NT2/D1 (cell line): ENCODE results near the gene CDHR3.

Source experiments
- DNase-seq: peaks from one replicate; pipeline ENCODE4 v3.0.0-alpha.2; 2011; ENCODE audit warnings: low read depth, low spot score
- H3K27me3 ChIP-seq: 2 replicates; pipeline ENCODE4 v1.6.0; 2011; ENCODE audit warnings: mild to moderate bottlenecking; ENCODE audit not compliant: insufficient read length, insufficient read depth
- H3K36me3 ChIP-seq: 2 replicates; pipeline ENCODE4 v1.6.1; 2011; ENCODE audit warnings: mild to moderate bottlenecking, low read length, mixed read lengths; ENCODE audit not compliant: insufficient read depth, insufficient read length
- H3K4me1 ChIP-seq: 2 replicates; pipeline ENCODE4 v1.5.1; 2011; ENCODE audit not compliant: insufficient read depth, insufficient read length
- H3K4me3 ChIP-seq: 2 replicates; pipeline ENCODE4 v1.5.1; 2011; ENCODE audit warnings: low read depth; ENCODE audit not compliant: insufficient read length
- H3K9ac ChIP-seq: 2 replicates; pipeline ENCODE4 v1.6.0; 2011; ENCODE audit warnings: low read depth; ENCODE audit not compliant: insufficient read length
- H3K9me3 ChIP-seq: 2 replicates; pipeline ENCODE4 v1.5.1; 2011; ENCODE audit warnings: mild to moderate bottlenecking, low read length; ENCODE audit not compliant: insufficient read depth
- SUZ12 ChIP-seq: IDR thresholded peaks from 2 replicates; pipeline ENCODE4 v1.6.1; 2011; ENCODE audit not compliant: insufficient read length, insufficient read depth; ENCODE audit errors: extremely low read depth
- YY1 ChIP-seq: IDR thresholded peaks from 2 replicates; pipeline ENCODE4 v1.6.1; 2011; ENCODE audit not compliant: insufficient read length, insufficient read depth
- ZNF274 ChIP-seq: IDR thresholded peaks from 2 replicates; pipeline ENCODE4 v1.6.1; 2011; ENCODE audit warnings: mild to moderate bottlenecking, low read depth, low read length

CDHR3 gene

GRCh38 chr7:106038289-106038688 is 75.2 kb downstream of the CDHR3 start:
- H3K27me3 ChIP-seq: no peaks in the 10 kb centered on the region
- H3K9ac ChIP-seq: no peak overlapping the region
- DNase-seq: no peak
- TF ChIP-seq SUZ12: no peak
- no peak for TF ChIP-seq ZNF274
- no peak for TF ChIP-seq YY1
- no peaks in the 10 kb centered on the region for H3K36me3 ChIP-seq
- no peak overlapping the region for H3K4me3 ChIP-seq
- peaks cover 4% of the 10 kb centered on the region for H3K4me1 ChIP-seq
- H3K9me3 ChIP-seq: peaks cover 5% of the 10 kb centered on the region; the same call in 1 of the 2 replicates

GRCh38 chr7:106038916-106039315 is 75.9 kb downstream of the CDHR3 start:
- Histone ChIP-seq H3K27me3 (no peaks in the 10 kb centered on the region), H3K9me3 (peaks cover 5% of the 10 kb centered on the region; the same call in 1 of the 2 replicates), H3K9ac (no peak overlapping the region), H3K4me3 (no peak overlapping the region), H3K4me1 (peaks cover 4% of the 10 kb centered on the region), H3K36me3 (no peaks in the 10 kb centered on the region)
- no peak for DNase-seq
- TF ChIP-seq ZNF274 (no peak), SUZ12 (no peak), YY1 (no peak)

DNA sequence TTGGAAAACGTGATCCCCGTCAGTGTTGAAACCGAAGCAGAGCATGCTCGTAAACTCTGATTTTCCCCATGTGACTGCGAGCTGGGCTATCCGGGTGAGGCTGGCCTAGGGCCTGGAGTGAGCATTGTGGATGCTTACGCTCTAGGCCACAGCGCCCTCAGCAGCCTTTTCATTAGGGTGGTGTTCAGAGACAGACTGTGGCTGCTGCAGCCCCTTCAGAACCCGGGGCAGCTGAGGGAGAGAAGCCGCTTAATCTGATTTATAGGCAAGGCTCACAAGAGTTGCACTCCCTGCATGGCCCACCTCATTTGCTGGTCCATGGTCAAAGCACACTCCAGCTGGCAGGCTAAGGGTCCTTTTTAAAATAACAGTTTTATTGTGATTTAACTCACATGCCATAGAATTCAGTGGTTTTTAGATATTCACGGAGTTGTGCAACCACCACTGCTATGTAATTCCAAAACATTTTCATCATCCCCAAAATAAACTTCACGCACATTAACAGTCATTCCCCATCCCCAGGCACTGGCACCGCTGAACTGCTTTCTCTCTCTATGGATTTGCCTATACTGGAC is 76.5 kb downstream of the CDHR3 start:
- no peak for TF ChIP-seq SUZ12
- no peak for TF ChIP-seq ZNF274
- TF ChIP-seq YY1: no peak
- Histone ChIP-seq H3K9me3 (peaks cover 5% of the 10 kb centered on the region; the same call in 1 of the 2 replicates), H3K27me3 (no peaks in the 10 kb centered on the region), H3K9ac (no peak overlapping the region), H3K4me1 (peaks cover 4% of the 10 kb centered on the region), H3K4me3 (no peak overlapping the region), H3K36me3 (no peaks in the 10 kb centered on the region)
- no peak for DNase-seq

DNA sequence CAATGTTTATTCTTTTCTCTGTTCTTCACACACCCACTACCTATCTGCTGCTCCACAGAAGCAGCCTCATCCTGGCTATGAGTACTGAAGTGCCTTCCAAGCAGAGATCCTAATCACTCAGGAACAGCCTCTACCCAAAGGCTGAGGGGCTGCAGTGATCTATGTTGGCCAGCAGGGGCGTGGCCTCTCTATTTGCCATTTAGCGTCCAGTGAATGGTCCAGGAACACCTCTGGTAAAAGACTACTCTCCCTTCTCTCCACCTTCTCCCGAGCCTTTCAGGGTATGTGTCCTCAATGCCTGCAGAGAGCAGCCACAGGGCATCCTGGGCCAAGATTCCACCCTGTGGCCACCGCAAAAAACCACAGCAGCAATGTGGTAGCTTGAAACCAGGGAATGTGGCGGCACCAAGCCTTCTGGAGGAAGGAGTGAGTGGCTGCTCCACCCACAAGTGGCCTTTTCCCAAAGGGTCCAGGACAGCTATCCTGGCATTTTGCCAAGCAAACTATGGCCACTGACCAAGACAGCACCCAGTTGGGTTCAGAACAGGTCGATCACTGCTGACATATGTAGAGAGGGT is 78.2 kb downstream of the CDHR3 start:
- H3K36me3 ChIP-seq: no peaks in the 10 kb centered on the region
- peaks cover 4% of the 10 kb centered on the region for H3K4me1 ChIP-seq
- peak; percentile 52 for DNase-seq
- no peak overlapping the region for H3K9ac ChIP-seq
- no peaks in the 10 kb centered on the region for H3K9me3 ChIP-seq
- no peak overlapping the region for H3K4me3 ChIP-seq
- TF ChIP-seq YY1 (no peak), SUZ12 (no peak), ZNF274 (no peak)
- H3K27me3 ChIP-seq: no peaks in the 10 kb centered on the region

GRCh38 chr7:106042196-106042611 is 79.1 kb downstream of the CDHR3 start:
- H3K27me3 ChIP-seq: no peaks in the 10 kb centered on the region
- H3K4me1 ChIP-seq: peaks cover 4% of the 10 kb centered on the region
- TF ChIP-seq YY1 (no peak), SUZ12 (no peak)
- H3K9ac ChIP-seq: peak overlapping the region; percentile 36
- H3K4me3 ChIP-seq: no peak overlapping the region
- no peak for DNase-seq
- no peaks in the 10 kb centered on the region for H3K9me3 ChIP-seq
- no peaks in the 10 kb centered on the region for H3K36me3 ChIP-seq

GRCh38 chr7:106045139-106045538 is 82.1 kb downstream of the CDHR3 start:
- Histone ChIP-seq H3K27me3 (no peaks in the 10 kb centered on the region), H3K4me3 (no peak overlapping the region), H3K9me3 (no peaks in the 10 kb centered on the region), H3K9ac (no peak overlapping the region), H3K4me1 (no peaks in the 10 kb centered on the region), H3K36me3 (no peaks in the 10 kb centered on the region)
- no peak for TF ChIP-seq YY1
- no peak for TF ChIP-seq SUZ12
- TF ChIP-seq ZNF274: no peak
- no peak for DNase-seq

DNA sequence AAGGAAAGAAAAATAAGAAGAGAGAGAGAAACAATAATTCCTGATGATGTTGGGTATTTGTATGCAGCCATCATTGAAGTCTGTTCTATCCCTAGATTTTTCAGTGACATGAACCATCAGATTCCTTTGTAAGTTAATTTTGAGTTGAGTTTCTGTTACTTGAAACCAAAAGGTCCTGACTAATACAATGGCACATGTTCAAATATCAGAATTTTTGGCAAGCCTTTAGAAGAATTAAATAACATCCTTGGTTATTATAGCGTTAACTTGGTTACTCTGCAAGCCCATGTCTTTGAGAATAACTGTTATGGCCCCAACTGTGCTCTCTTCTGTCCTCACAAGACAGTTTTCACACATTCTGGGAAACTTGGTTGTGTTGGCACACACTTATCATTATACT is 82.5 kb downstream of the CDHR3 start:
- DNase-seq: no peak
- no peak for TF ChIP-seq ZNF274
- no peak for TF ChIP-seq YY1
- TF ChIP-seq SUZ12: no peak
- H3K36me3 ChIP-seq: no peaks in the 10 kb centered on the region
- no peaks in the 10 kb centered on the region for H3K27me3 ChIP-seq
- no peaks in the 10 kb centered on the region for H3K9me3 ChIP-seq
- no peak overlapping the region for H3K4me3 ChIP-seq
- H3K9ac ChIP-seq: no peak overlapping the region
- no peaks in the 10 kb centered on the region for H3K4me1 ChIP-seq

DNA sequence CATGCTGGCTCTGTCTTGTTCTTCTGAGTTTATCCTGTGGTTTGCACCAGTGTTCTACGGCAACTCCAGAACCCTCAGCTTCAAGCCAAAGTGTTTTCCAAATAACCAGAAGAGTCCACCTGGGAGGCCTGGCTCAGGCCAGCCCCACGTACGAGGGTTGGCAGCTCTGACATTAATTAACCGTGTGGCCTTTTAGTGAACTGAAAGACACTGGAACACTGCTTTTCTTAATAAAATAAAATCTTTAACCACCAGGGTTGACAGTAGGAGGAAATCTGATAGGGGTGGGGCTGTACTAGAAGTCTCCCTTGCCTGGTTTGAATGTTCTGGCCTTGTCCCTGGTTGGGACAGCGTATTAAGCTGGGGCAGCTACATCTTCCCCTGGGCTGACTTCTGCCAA is 84.1 kb downstream of the CDHR3 start:
- Histone ChIP-seq H3K27me3 (no peaks in the 10 kb centered on the region), H3K9ac (no peak overlapping the region), H3K9me3 (peaks cover 6% of the 10 kb centered on the region; the same call in 1 of the 2 replicates), H3K4me1 (no peaks in the 10 kb centered on the region), H3K4me3 (no peak overlapping the region), H3K36me3 (no peaks in the 10 kb centered on the region)
- TF ChIP-seq ZNF274: no peak
- no peak for TF ChIP-seq YY1
- no peak for TF ChIP-seq SUZ12
- no peak for DNase-seq
